IPS-15b (cell line): Measurements from ENCODE around the gene TSPAN7.

Experiments
- H3K27me3 ChIP-seq: one replicate; pipeline ENCODE4 v1.6.1; 2013; ENCODE audit warnings: low read length; ENCODE audit not compliant: control insufficient read depth, insufficient read depth
- H3K36me3 ChIP-seq: one replicate; pipeline ENCODE4 v1.6.1; 2013; ENCODE audit warnings: low read length; ENCODE audit not compliant: control insufficient read depth, insufficient read depth
- H3K4me1 ChIP-seq: one replicate; pipeline ENCODE4 v1.6.1; 2013; ENCODE audit warnings: mild to moderate bottlenecking, low read length; ENCODE audit not compliant: control insufficient read depth, insufficient read depth
- H3K4me3 ChIP-seq: one replicate; pipeline ENCODE4 v1.5.1; 2013; ENCODE audit warnings: low read depth, low read length
- H3K9ac ChIP-seq: one replicate; pipeline ENCODE4 v1.6.1; 2013; ENCODE audit warnings: low read depth, mild to moderate bottlenecking, low read length
- H3K9me3 ChIP-seq: one replicate; pipeline ENCODE4 v1.6.1; 2013; ENCODE audit warnings: mild to moderate bottlenecking, low read length; ENCODE audit not compliant: control insufficient read depth, insufficient read depth

TSPAN7 gene

DNA sequence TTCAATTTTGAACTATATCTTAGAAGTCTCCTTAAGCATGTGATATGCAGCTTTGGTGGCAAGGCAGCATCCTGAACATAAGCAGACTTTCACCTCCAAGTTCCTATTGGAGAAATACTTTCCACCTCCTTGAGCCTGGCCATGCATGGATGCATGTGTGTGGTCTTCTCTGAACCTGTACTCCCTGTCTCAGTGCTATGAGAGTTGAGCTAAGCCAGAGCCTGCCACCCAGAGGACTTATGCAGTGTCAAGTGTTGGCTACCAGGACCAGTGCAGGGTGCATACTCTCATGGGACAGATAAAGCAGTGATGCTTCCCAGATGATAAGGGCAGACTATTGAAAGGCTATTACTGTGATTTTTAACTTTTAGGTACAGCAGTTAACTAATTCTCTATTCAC is 105.6 kb downstream of the TSPAN7 start:
- no peaks in the 10 kb centered on the region for H3K27me3 ChIP-seq
- H3K9me3 ChIP-seq, result no peaks in the 10 kb centered on the region
- no peaks in the 10 kb centered on the region for H3K36me3 ChIP-seq
- no peak overlapping the region for H3K4me3 ChIP-seq
- no peaks in the 10 kb centered on the region for H3K4me1 ChIP-seq
- H3K9ac ChIP-seq, result no peak overlapping the region

DNA sequence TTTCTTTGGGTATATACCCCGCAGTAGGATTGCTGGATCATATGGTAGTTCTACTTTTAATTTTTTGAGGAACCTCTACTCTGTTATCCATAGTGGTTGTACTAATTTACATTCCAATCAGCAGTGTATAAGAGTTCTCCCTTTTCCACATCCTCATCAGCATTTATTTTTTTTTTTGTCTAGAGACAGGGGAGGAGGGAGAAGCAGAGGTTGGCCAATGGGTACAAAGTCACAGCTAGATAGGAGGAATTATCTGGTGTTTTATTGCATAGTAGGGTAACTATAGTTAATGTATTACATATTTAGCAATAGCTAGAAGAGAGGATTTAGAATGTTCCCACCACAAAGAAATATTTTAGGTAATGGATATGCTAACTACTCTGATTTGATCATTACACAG is 107.4 kb downstream of the TSPAN7 start:
- Histone ChIP-seq H3K4me3 (no peak overlapping the region), H3K4me1 (no peaks in the 10 kb centered on the region), H3K36me3 (no peaks in the 10 kb centered on the region), H3K9ac (no peak overlapping the region), H3K27me3 (no peaks in the 10 kb centered on the region), H3K9me3 (peaks cover 3% of the 10 kb centered on the region)

DNA sequence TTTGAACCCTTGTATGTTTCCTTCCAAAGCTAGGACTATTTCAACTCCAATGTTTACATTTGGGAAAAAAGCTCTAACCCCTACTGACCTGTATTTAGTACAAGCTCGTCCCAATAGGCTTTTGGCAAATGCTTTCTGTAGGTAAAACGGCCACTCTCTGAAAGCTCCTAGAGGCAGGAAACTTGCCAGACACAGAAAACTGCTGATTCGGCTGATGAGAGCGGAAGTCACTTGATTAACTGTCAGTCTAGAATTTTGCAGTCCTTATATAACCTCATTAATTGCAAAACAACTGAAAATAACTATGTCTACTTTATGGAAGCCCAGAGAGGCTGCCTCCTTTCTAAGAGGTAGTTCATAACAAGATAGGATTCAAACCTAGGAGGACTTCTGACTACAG is 108.1 kb downstream of the TSPAN7 start:
- no peak overlapping the region for H3K9ac ChIP-seq
- peaks cover 3% of the 10 kb centered on the region for H3K9me3 ChIP-seq
- no peaks in the 10 kb centered on the region for H3K27me3 ChIP-seq
- H3K4me1 ChIP-seq, result no peaks in the 10 kb centered on the region
- no peaks in the 10 kb centered on the region for H3K36me3 ChIP-seq
- H3K4me3 ChIP-seq, result no peak overlapping the region

DNA sequence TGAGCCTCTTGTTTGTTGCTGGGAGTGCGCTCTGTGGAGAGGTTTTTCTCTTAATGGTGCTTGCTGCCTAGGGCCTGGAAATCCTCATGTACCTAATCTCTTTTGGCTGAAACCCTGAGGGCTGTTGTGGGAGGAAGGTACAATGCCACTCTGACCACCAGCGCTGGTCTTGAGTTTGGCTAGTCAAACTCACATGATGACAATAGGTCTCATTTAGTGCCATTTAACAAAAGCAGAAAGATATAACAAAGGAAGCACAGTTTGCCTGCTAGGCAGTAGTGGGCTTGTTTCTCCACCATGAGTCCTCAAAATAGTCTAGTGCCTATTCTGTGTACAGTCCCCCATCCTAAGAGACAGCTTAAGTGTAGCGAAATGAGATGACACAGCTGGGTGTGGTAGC is 111.3 kb downstream of the TSPAN7 start:
- Histone ChIP-seq H3K9me3 (peaks cover 3% of the 10 kb centered on the region), H3K36me3 (no peaks in the 10 kb centered on the region), H3K4me3 (no peak overlapping the region), H3K9ac (no peak overlapping the region), H3K4me1 (no peaks in the 10 kb centered on the region), H3K27me3 (no peaks in the 10 kb centered on the region)

DNA sequence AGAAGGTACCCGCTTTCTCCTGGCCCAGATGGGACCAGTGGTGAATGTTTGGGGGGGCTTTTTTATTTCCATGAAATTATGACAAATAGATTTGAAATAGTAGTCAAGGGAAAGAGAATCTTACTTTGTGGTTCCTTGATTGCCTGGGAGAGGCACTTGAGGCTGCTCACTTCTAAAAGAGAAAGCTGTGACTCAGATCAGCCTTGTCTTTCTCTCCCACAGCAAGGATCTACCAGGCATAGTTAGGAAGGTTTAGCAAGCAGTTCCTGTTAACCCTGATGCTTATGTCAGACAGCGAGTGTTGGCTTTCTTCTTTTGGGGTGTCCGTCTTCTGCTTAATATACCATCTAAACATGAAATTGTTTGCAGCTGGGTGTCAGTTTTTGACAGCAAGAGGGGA is 114.5 kb downstream of the TSPAN7 start:
- Histone ChIP-seq H3K4me1 (no peaks in the 10 kb centered on the region), H3K36me3 (no peaks in the 10 kb centered on the region), H3K27me3 (no peaks in the 10 kb centered on the region), H3K9ac (no peak overlapping the region), H3K9me3 (peaks cover 3% of the 10 kb centered on the region), H3K4me3 (no peak overlapping the region)

DNA sequence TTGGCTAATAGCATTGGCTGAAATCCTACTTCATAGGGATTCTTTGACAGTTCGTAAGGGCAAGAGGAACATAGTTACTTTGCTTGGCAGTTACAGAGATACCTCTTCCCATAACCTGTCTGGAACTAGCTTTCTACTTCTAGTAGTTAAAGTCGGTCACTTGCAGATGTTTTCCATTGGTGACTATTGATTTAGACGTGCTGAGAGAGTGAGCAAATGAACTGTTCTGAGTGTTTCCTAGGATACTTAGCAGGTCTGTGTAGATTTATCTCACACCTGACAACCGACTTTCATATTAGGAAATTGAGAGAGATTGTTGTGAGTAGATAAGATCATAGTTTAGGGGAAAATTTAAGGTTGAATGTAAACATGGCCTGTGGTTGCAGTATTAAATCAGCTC is 116.8 kb downstream of the TSPAN7 start:
- Histone ChIP-seq H3K27me3 (no peaks in the 10 kb centered on the region), H3K4me3 (no peak overlapping the region), H3K4me1 (no peaks in the 10 kb centered on the region), H3K9me3 (no peaks in the 10 kb centered on the region), H3K36me3 (no peaks in the 10 kb centered on the region), H3K9ac (no peak overlapping the region)

DNA sequence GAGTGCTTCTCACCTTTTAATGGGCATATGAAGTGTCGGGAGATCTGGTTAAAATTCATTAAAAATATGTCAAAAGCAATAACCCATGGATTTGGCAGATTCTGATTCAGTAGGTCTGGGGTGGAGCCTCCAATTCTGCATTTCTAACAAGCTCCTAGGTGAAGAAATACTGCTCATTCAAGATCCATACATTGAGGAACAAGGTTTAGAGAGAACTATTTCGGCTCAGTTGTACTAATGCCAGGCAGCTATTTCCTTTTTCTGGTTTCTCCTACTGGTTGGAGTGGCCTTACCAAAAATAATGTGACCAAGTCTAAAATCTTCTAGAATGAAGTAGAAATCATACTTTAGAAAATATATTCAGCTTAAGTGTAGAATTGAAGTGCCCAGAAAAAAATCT is 117.5 kb downstream of the TSPAN7 start:
- Histone ChIP-seq H3K4me1 (no peaks in the 10 kb centered on the region), H3K36me3 (no peaks in the 10 kb centered on the region), H3K27me3 (no peaks in the 10 kb centered on the region), H3K9ac (no peak overlapping the region), H3K9me3 (no peaks in the 10 kb centered on the region), H3K4me3 (no peak overlapping the region)

DNA sequence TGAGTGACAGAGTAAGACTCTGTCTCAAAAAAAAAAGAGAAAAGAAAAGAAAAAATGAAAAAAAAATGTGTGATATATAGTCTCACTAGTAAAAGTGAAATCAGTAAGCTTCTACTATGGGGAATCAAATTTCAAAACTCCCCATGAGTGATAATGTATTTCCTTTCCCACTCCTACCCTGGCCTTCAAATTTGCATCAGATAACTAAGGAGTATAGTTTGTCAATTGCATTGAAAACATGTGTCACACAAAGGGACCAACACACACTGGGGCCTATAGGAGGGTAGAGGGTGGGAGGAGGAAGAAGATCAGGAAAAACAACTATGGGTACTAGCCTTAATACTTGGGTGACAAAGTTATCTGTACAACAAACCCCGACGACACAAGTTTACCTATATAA is 118.4 kb downstream of the TSPAN7 start:
- no peak overlapping the region for H3K9ac ChIP-seq
- H3K27me3 ChIP-seq, result no peaks in the 10 kb centered on the region
- H3K36me3 ChIP-seq, result no peaks in the 10 kb centered on the region
- no peaks in the 10 kb centered on the region for H3K9me3 ChIP-seq
- H3K4me1 ChIP-seq, result no peaks in the 10 kb centered on the region
- no peak overlapping the region for H3K4me3 ChIP-seq

DNA sequence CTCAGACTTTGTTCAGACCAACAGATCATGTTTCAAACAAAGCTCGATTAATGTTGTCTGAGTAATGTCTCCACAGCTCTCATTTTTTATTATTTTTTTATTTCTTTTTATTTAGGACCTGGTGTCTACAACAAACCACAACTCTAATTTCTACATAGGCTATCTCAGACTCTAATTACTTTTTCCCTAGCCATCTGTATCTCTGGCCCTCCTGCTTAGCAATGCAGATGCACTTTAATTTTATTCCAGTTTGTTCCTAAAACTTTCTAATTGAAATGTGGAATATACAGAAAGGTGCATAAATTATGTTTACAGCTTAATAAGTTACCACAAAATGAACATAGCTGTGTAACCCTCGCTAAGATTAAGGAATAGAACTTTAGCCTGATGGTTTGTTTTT is 120.8 kb downstream of the TSPAN7 start:
- H3K4me1 ChIP-seq, result no peaks in the 10 kb centered on the region
- H3K9me3 ChIP-seq, result no peaks in the 10 kb centered on the region
- no peaks in the 10 kb centered on the region for H3K27me3 ChIP-seq
- H3K36me3 ChIP-seq, result no peaks in the 10 kb centered on the region
- no peak overlapping the region for H3K9ac ChIP-seq
- H3K4me3 ChIP-seq, result no peak overlapping the region

DNA sequence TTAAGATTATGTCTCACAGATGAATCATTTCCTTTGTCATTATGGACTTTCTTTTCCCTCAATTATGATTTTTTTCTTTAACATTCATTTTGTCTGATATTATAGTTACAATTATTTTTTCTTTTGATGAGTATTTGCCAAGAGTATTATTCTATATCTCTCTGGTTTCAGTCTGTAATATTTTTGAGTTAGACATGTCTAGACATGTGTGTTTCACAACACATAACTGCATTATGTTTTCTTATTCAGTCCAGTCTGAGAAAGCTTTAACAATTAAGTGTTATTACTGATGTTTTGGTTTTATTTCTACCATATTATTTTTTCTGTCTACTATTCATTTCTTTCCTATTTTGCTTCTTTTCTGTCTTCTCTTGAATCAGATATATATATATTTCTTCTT is 131.6 kb downstream of the TSPAN7 start:
- no peaks in the 10 kb centered on the region for H3K4me1 ChIP-seq
- H3K4me3 ChIP-seq, result no peak overlapping the region
- no peak overlapping the region for H3K9ac ChIP-seq
- no peaks in the 10 kb centered on the region for H3K27me3 ChIP-seq
- no peaks in the 10 kb centered on the region for H3K36me3 ChIP-seq
- no peaks in the 10 kb centered on the region for H3K9me3 ChIP-seq

DNA sequence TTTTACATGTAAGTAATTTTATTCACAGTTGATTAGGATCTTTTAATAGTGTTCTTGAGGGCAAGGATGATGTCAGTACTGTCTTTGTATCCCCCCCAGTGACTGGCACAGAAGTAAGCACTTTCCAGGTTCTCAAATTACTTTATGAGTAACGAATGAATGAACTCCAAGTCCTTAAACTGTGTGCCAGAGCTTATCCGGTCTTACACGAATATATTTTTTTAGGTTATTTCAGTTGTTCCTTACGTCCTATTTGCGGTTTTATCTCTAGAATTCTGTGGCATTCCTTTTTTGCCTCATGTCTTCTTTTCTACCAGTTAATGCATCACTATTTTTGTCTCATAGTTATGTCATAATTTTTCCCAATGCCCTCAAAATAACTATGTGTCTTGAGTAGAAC is 133.1 kb downstream of the TSPAN7 start:
- Histone ChIP-seq H3K36me3 (no peaks in the 10 kb centered on the region), H3K27me3 (no peaks in the 10 kb centered on the region), H3K4me1 (no peaks in the 10 kb centered on the region), H3K9ac (no peak overlapping the region), H3K9me3 (no peaks in the 10 kb centered on the region), H3K4me3 (no peak overlapping the region)

DNA sequence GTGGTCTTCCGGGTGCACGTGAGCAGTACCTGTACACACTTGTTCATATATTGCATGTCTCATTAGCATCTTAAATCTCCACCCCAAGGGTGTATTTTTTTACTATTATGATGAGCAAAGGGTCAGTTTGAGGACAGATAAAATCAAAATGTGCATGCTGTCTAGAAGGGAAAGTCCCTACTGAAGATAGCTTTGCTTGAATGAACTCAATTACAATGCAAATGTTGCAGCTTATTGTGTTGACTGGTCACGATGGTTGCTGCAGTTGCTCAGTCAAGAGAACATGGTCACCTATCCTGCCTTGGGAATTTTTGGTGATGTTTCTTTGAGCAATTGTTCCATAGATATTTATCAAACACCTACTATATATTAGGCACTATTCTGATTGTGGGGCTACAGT is 136.1 kb downstream of the TSPAN7 start:
- H3K4me3 ChIP-seq, result no peak overlapping the region
- H3K9me3 ChIP-seq, result no peaks in the 10 kb centered on the region
- H3K36me3 ChIP-seq, result no peaks in the 10 kb centered on the region
- H3K4me1 ChIP-seq, result no peaks in the 10 kb centered on the region
- no peak overlapping the region for H3K9ac ChIP-seq
- H3K27me3 ChIP-seq, result no peaks in the 10 kb centered on the region

DNA sequence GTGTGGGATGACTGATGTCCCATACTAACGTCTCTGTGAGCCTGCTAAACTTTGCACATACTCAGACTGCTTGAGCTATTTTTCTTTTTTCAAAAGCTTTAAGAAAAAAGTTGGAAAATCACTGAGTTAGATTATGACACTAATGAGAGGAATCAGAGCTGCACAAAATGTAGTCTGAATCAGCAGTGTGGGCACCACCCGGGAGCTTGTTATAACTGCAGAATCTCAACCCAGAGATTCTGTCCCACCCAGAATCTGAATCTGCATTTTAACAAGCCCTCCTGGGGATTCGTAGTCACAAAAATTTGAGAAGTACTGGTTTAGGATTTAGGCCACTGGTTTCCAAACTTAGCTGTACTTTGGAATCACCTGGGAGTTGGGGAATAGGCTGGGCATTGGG is 137.8 kb downstream of the TSPAN7 start:
- H3K27me3 ChIP-seq, result no peaks in the 10 kb centered on the region
- no peaks in the 10 kb centered on the region for H3K9me3 ChIP-seq
- H3K4me1 ChIP-seq, result no peaks in the 10 kb centered on the region
- no peak overlapping the region for H3K9ac ChIP-seq
- H3K4me3 ChIP-seq, result no peak overlapping the region
- no peaks in the 10 kb centered on the region for H3K36me3 ChIP-seq
